ENCODE data around the gene NFIA. TPM values are rescaled to one million over a fixed set of nuclear protein-coding genes. Genes with fewer than 3 reads are reported as not detected.
A peak's percentile ranks its signal among the peaks of the same experiment; 100 is the strongest.

Gene NFIA
- polyA plus RNA-seq, 1 donor: 9.6 TPM

- no peak for DNase-seq
- WGBS (ENCODE audit: insufficient coverage, low lambda C conversion rate): 80% methylated on average over 1 of the region's 2 CpGs
- Histone ChIP-seq H3K9me3 (ENCODE audit: control insufficient read depth, low read depth, low read length) (no peaks in the 10 kb centered on the region), H3K4me1 (ENCODE audit: control insufficient read depth, insufficient read depth, low read length) (no peaks in the 10 kb centered on the region), H3K27me3 (ENCODE audit: control insufficient read depth, insufficient read depth, low read length) (no peaks in the 10 kb centered on the region), H3K36me3 (ENCODE audit: control insufficient read depth, insufficient read depth, low read length) (no peaks in the 10 kb centered on the region), H3K4me3 (ENCODE audit: low read length) (no peak overlapping the region), H3K27ac (ENCODE audit: low read length) (no peak overlapping the region)
These were observed 99.7 kb downstream of the NFIA start for GRCh38 chr1:61182049-61182448.

DNA sequence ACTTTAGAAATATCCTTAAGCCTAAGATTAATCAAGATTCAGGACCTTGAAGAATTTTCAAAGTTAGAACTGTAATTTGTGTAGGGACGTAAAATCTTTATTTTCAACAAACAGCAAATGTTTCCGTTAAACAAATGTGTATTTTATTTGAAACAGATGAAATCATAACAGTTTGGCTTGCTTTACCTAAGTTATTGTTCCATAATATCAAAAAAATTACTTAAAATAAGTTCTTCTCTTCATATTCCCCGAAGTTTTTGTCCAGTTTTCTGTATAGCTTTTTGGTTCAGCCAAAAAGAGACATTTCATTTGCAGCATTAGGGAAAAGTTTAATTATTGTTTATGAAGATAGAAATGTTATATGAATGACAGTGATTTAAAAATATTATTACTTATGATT is 100.1 kb downstream of the NFIA start:
- DNase-seq: no peak
- H3K27ac ChIP-seq (ENCODE audit: low read length): no peak overlapping the region
- WGBS (ENCODE audit: insufficient coverage, low lambda C conversion rate): 100% methylated on average over 3 of the region's 3 CpGs

DNA sequence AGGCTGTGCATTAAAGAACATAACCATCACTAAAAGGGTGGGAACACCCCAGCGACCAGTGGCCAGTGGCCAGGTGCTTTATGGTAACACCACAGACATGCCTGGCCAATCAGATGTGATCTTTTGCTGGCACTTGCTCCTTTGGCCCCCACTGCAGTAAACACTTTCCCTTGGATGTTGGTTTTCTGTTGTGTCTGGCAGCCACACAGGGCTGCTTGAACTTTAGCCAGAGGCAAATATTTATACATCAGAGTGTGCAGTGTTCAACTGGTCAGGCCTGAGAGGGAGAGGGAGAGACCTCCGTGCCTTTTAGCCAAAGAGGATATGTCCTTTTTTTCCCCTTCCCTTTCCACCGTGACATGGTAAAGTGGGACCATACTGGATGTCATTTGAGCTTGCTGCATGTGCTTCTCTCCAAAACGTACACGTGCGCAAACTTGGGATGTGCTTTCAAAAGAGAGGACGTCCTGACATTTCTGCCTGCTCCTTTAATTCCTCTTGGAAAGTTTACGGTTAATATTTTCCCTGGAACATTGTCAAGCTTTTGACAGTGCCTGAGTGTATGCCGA is 101.2 kb downstream of the NFIA start:
- Histone ChIP-seq H3K9me3 (ENCODE audit: control insufficient read depth, low read depth, low read length) (no peaks in the 10 kb centered on the region), H3K27me3 (ENCODE audit: control insufficient read depth, insufficient read depth, low read length) (no peaks in the 10 kb centered on the region), H3K36me3 (ENCODE audit: control insufficient read depth, insufficient read depth, low read length) (no peaks in the 10 kb centered on the region), H3K4me1 (ENCODE audit: control insufficient read depth, insufficient read depth, low read length) (no peaks in the 10 kb centered on the region), H3K4me3 (ENCODE audit: low read length) (peak overlapping the region; percentile 14), H3K27ac (ENCODE audit: low read length) (peak overlapping the region; percentile 29)
- DNase-seq: peak; percentile 19 to 64
- WGBS (ENCODE audit: insufficient coverage, low lambda C conversion rate): 33% methylated on average over 1 of the region's 9 CpGs

More for the DNA sequence above, 100.1 kb downstream of the NFIA start:
- Histone ChIP-seq H3K4me3 (ENCODE audit: low read length) (no peak overlapping the region), H3K27me3 (ENCODE audit: control insufficient read depth, insufficient read depth, low read length) (no peaks in the 10 kb centered on the region), H3K36me3 (ENCODE audit: control insufficient read depth, insufficient read depth, low read length) (no peaks in the 10 kb centered on the region), H3K9me3 (ENCODE audit: control insufficient read depth, low read depth, low read length) (no peaks in the 10 kb centered on the region), H3K4me1 (ENCODE audit: control insufficient read depth, insufficient read depth, low read length) (no peaks in the 10 kb centered on the region)

DNA sequence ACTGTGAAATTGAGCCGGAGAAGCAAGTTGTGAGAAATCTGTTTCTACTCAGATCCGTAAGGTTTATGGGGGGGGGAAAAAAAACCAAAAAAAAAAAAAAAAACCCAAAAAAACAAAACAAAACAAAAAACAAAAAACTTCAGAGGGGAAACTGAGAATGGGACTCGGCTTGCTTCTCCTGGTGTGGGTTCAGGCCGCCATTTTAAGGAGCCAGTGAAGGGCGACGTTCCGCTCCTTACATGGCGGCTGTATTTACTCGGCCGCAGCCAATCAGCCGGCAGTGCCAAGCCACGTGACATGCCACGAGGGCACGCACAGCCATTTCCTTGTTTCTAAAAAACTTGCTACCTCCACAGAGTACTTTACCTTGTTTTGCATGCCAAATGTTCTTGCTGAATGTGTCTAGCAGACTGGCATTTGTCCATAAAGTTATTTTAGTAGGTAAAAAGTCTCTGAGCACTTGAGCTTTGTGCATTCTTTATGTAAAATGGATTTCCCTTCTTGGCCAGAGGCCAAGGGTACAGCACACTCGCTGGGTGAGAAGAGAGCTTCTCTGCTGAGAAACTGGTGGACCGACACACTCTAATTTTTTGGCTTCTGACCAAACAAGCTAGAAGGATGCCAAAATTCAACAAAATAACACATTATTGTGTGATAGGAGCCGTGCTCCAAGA is 101.8 kb downstream of the NFIA start:
- Histone ChIP-seq H3K36me3 (ENCODE audit: control insufficient read depth, insufficient read depth, low read length) (no peaks in the 10 kb centered on the region), H3K4me1 (ENCODE audit: control insufficient read depth, insufficient read depth, low read length) (no peaks in the 10 kb centered on the region), H3K27ac (ENCODE audit: low read length) (peak overlapping the region; percentile 29), H3K4me3 (ENCODE audit: low read length) (peak overlapping the region; percentile 14), H3K27me3 (ENCODE audit: control insufficient read depth, insufficient read depth, low read length) (no peaks in the 10 kb centered on the region), H3K9me3 (ENCODE audit: control insufficient read depth, low read depth, low read length) (no peaks in the 10 kb centered on the region)
- peak; percentile 72 to 77 for DNase-seq
- 57% methylated on average over 2 of the region's 17 CpGs for WGBS (ENCODE audit: insufficient coverage, low lambda C conversion rate)

- no peaks in the 10 kb centered on the region for H3K27me3 ChIP-seq (ENCODE audit: control insufficient read depth, insufficient read depth, low read length)
- H3K4me3 ChIP-seq (ENCODE audit: low read length): peak overlapping the region; percentile 14
- WGBS (ENCODE audit: insufficient coverage, low lambda C conversion rate): 40% methylated on average over 1 of the region's 3 CpGs
- no peak for DNase-seq
- no peaks in the 10 kb centered on the region for H3K4me1 ChIP-seq (ENCODE audit: control insufficient read depth, insufficient read depth, low read length)
- H3K36me3 ChIP-seq (ENCODE audit: control insufficient read depth, insufficient read depth, low read length): no peaks in the 10 kb centered on the region
- no peaks in the 10 kb centered on the region for H3K9me3 ChIP-seq (ENCODE audit: control insufficient read depth, low read depth, low read length)
- H3K27ac ChIP-seq (ENCODE audit: low read length): peak overlapping the region; percentile 29
These were observed 102.3 kb downstream of the NFIA start for GRCh38 chr1:61184714-61185106.

- H3K4me1 ChIP-seq (ENCODE audit: control insufficient read depth, insufficient read depth, low read length): no peaks in the 10 kb centered on the region
- H3K36me3 ChIP-seq (ENCODE audit: control insufficient read depth, insufficient read depth, low read length): no peaks in the 10 kb centered on the region
- no peak overlapping the region for H3K4me3 ChIP-seq (ENCODE audit: low read length)
- H3K9me3 ChIP-seq (ENCODE audit: control insufficient read depth, low read depth, low read length): no peaks in the 10 kb centered on the region
- WGBS (ENCODE audit: insufficient coverage, low lambda C conversion rate): no CpG with 5 or more reads among the region's 1 CpG
- no peaks in the 10 kb centered on the region for H3K27me3 ChIP-seq (ENCODE audit: control insufficient read depth, insufficient read depth, low read length)
- DNase-seq: no peak
- H3K27ac ChIP-seq (ENCODE audit: low read length): no peak overlapping the region
These were observed 104.4 kb downstream of the NFIA start for GRCh38 chr1:61186753-61187152.

DNA sequence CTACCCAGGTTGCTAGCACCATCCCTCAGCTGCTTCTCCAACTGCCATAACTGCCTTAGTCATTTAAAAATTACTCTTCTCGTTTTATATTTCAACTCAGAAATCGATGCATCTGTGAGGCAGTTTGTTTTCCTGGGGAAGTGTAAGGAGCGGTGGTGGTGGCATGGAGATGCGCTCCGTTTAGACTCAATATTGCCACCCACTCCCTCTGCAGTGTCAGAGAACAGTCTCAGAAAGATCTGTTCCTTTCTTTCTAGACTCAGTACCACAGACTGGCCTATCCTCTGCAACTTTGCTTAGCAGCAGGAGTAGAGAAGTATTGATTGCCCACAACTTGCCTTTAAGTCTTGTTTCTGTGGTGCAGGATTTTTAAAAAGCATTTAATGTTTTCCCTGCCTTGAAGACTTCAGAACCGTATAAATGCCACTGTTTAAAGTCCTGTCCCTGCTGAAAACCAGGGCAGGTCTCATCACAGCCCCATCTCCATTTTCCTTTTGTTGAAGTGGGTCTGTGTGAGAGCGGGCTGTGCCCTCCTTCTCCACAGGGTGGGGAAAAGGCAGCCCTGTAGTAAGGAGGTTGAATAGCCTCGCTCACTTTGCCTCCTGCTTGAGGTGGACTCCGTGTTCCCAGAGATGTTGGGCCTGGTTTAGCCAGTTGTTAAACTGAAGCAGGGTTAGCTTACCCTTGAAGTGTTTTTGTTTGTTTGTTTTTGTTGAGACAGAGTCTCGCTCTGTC is 105.2 kb downstream of the NFIA start:
- Histone ChIP-seq H3K9me3 (ENCODE audit: control insufficient read depth, low read depth, low read length) (no peaks in the 10 kb centered on the region), H3K27me3 (ENCODE audit: control insufficient read depth, insufficient read depth, low read length) (no peaks in the 10 kb centered on the region), H3K36me3 (ENCODE audit: control insufficient read depth, insufficient read depth, low read length) (no peaks in the 10 kb centered on the region), H3K4me1 (ENCODE audit: control insufficient read depth, insufficient read depth, low read length) (no peaks in the 10 kb centered on the region), H3K27ac (ENCODE audit: low read length) (no peak overlapping the region), H3K4me3 (ENCODE audit: low read length) (no peak overlapping the region)
- no peak for DNase-seq
- WGBS (ENCODE audit: insufficient coverage, low lambda C conversion rate): 89% methylated on average over 3 of the region's 10 CpGs

- Histone ChIP-seq H3K27ac (ENCODE audit: low read length) (no peak overlapping the region), H3K9me3 (ENCODE audit: control insufficient read depth, low read depth, low read length) (no peaks in the 10 kb centered on the region), H3K4me1 (ENCODE audit: control insufficient read depth, insufficient read depth, low read length) (no peaks in the 10 kb centered on the region), H3K4me3 (ENCODE audit: low read length) (no peak overlapping the region), H3K36me3 (ENCODE audit: control insufficient read depth, insufficient read depth, low read length) (no peaks in the 10 kb centered on the region), H3K27me3 (ENCODE audit: control insufficient read depth, insufficient read depth, low read length) (no peaks in the 10 kb centered on the region)
- WGBS (ENCODE audit: insufficient coverage, low lambda C conversion rate): 83% methylated on average over 3 of the region's 4 CpGs
- no peak for DNase-seq
These were observed 107.8 kb downstream of the NFIA start for GRCh38 chr1:61190153-61190552.

- no peak overlapping the region for H3K27ac ChIP-seq (ENCODE audit: low read length)
- H3K9me3 ChIP-seq (ENCODE audit: control insufficient read depth, low read depth, low read length): no peaks in the 10 kb centered on the region
- no peaks in the 10 kb centered on the region for H3K4me1 ChIP-seq (ENCODE audit: control insufficient read depth, insufficient read depth, low read length)
- H3K36me3 ChIP-seq (ENCODE audit: control insufficient read depth, insufficient read depth, low read length): no peaks in the 10 kb centered on the region
- no CpG with 5 or more reads among the region's 5 CpGs for WGBS (ENCODE audit: insufficient coverage, low lambda C conversion rate)
- no peaks in the 10 kb centered on the region for H3K27me3 ChIP-seq (ENCODE audit: control insufficient read depth, insufficient read depth, low read length)
- no peak overlapping the region for H3K4me3 ChIP-seq (ENCODE audit: low read length)
- no peak for DNase-seq
These were observed 108.5 kb downstream of the NFIA start for GRCh38 chr1:61190618-61191432.

DNA sequence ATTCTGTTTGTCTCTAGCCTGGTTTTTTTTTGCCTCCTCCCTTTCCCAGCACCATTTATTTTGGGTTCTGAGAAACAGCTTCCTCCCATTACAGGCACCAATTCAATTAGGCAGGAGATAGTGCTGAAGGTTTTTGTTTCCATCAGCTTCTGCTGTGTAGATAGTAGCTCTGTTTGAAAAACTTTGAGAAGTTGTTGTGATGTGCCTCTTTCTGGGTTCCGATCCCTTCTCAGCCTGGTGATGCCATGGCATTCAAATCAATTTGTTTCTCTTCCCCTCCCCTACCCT is 109.0 kb downstream of the NFIA start:
- no peaks in the 10 kb centered on the region for H3K27me3 ChIP-seq (ENCODE audit: control insufficient read depth, insufficient read depth, low read length)
- no peak overlapping the region for H3K4me3 ChIP-seq (ENCODE audit: low read length)
- no peaks in the 10 kb centered on the region for H3K9me3 ChIP-seq (ENCODE audit: control insufficient read depth, low read depth, low read length)
- no peaks in the 10 kb centered on the region for H3K4me1 ChIP-seq (ENCODE audit: control insufficient read depth, insufficient read depth, low read length)
- no peak for DNase-seq
- no CpG with 5 or more reads among the region's 1 CpG for WGBS (ENCODE audit: insufficient coverage, low lambda C conversion rate)
- H3K27ac ChIP-seq (ENCODE audit: low read length): no peak overlapping the region
- H3K36me3 ChIP-seq (ENCODE audit: control insufficient read depth, insufficient read depth, low read length): no peaks in the 10 kb centered on the region

Measured in large intestine (tissue), 3 donors.